GM21528 (cell line): ENCODE measurements around the gene RPL35A.
"Not testable (repeated sequence)": the region's sequence is repeated elsewhere in the genome, so short reads cannot be mapped to it uniquely, and the experiment has no call there.

Experiments used
- ATAC-seq: cut with Tn5 transposase; IDR thresholded peaks from one replicate; pipeline ENCODE4 v1.9.1; 2021; ENCODE audit warnings: mild to moderate bottlenecking, moderate library complexity; ENCODE audit not compliant: unreplicated experiment, low FRiP score

RPL35A gene

GRCh38 chr3:197951392-197951990 lies 1.5 kb downstream of the RPL35A start:
- ATAC-seq: no peak

- no peak for ATAC-seq
Observed at GRCh38 chr3:197952440-197952839, 2.5 kb downstream of the RPL35A start.

DNA sequence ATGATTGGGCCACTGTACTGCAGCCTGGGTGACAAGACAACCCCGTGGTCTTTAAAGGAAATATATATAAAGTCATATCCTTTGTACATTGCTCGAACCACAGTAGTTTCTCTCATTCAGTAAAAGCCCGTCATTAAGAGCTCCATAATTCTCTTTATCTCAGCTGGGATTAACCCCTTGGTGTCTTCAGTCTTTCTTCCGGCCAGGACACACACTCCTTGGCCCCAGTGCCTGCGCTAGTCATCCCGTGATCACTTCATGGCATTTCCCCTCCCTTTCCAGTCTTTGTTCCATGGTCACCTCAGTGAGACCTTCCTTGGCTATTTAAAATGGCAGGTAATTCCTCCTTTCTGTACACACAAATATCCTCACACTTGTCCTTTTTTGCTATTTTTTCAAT lies 3.3 kb downstream of the RPL35A start:
- no peak for ATAC-seq

- ATAC-seq: no peak
Observed at GRCh38 chr3:197953881-197954280, 3.9 kb downstream of the RPL35A start.

- no peak for ATAC-seq
Observed at GRCh38 chr3:197955892-197956477, 6.0 kb downstream of the RPL35A start.

- no peak for ATAC-seq
Observed at GRCh38 chr3:197956626-197956988, 6.6 kb downstream of the RPL35A start.

- ATAC-seq: no peak
Observed at GRCh38 chr3:197957790-197958133, 7.8 kb downstream of the RPL35A start.

DNA sequence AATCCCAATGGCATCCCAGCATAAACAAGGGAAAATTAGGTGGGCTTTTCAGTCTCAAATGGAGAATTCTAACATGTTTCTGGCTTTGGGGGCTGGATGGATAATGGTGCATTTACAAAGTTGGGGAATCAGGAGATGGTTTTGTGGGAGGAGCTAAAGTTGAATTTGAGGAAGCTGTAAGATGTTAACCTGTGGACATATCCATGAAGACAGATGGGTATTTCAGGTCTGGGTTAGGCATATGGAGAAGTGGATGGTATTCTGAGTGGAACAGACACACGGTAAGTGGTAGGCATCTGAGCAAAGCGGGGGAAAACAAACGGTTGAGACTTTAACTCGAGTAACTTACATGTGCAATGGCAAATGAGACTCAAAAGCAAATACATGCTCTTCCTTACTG lies 8.4 kb downstream of the RPL35A start:
- ATAC-seq: no peak

- not testable (repeated sequence) for ATAC-seq
Observed at GRCh38 chr3:197958848-197959247, 8.9 kb downstream of the RPL35A start.

GRCh38 chr3:197959500-197959890 lies 9.5 kb downstream of the RPL35A start:
- no peak for ATAC-seq

GRCh38 chr3:197959891-197960693 lies 10.1 kb downstream of the RPL35A start, which contains the start of gene LMLN:
LMLN (plus strand) TSS chr3:197960217; CDS start chr3:197960246, 29 bp downstream.
- ATAC-seq: peak; percentile 98

GRCh38 chr3:197960694-197961581 lies 10.9 kb downstream of the RPL35A start:
- no peak for ATAC-seq

- ATAC-seq: no peak
Observed at GRCh38 chr3:197961582-197961945, 11.6 kb downstream of the RPL35A start.

DNA sequence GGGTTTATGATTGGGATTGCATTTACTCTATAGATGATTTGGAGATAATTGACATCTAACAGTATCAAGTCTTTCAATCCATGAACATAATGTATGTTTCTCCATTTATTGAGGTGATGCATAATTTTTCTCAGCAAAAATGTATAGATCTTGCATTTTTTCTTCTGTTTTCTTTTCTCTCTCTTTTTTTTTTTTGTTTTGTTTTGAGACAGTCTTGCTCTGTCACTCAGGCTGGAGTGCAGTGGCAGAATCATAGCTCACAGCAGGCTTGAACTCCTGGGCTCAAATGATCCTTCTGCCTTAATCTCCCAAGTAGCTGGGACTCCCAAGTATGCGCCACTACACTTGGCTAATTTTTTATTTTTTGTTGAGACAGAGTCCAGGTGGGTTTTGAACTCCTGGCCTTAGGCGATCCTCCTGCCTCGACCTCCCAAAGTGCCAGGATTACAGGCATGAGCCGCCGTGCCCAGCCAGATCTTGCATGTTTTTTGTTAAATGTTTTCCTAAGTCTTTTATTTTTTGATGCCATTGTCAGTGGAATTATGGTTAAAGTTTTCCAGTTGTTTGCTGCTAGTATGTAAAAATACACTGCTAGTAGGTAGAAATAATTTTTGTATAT lies 13.1 kb downstream of the RPL35A start:
- ATAC-seq: no peak

- not testable (repeated sequence) for ATAC-seq
Observed at GRCh38 chr3:197967337-197967989, 17.5 kb downstream of the RPL35A start.

GRCh38 chr3:197970588-197970987 lies 20.6 kb downstream of the RPL35A start:
- ATAC-seq: no peak

DNA sequence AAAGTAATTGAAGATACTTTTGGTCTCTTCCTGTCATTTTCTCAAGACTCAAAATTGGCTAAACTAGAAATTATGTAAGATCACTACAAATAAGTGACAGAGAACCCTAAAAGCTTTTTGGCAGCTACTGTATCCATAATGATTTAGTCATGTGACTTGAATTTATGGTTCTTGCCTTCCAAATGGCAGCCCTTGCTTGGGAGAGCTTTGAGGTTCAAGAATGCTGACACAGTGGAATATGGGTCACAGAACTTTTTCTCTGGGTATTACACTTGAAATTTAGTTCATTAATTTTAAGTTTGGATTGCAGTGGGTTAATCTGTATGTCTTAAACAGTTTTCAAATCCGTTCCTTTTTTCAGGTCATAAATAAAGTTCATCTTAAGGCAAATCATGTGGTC lies 24.0 kb downstream of the RPL35A start:
- ATAC-seq: no peak

GRCh38 chr3:197975311-197975710 lies 25.3 kb downstream of the RPL35A start:
- no peak for ATAC-seq

DNA sequence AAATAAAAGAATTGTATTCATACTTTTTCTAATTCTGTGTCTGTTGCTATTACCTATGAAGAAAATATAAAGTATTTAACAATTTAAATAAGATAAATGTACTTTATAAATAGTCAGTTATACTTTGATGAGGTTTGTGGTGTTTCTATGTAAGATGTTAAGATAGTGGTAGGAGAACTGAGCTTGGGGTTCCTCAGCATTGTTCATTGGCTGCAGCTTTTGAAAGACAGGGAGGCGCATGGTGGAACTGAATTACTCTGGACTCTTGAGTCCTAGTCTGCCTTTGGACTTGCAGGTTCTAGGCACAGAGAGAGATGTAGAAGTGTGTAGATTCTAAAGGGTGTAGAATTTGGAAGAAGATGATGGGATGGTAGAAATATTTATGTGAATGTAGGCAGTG lies 33.1 kb downstream of the RPL35A start:
- no peak for ATAC-seq

GRCh38 chr3:197989651-197990050 lies 39.7 kb downstream of the RPL35A start:
- no peak for ATAC-seq
